DMS114 treated with DMSO at 0.1 percent for 48 hours (cell line): ENCODE measurements around the gene TCTN1.
"Not testable (repeated sequence)": the region's sequence is repeated elsewhere in the genome, so short reads cannot be mapped to it uniquely, and the experiment has no call there.

Experiments used
- DNase-seq: peaks from one replicate; lab custom pipeline; 2025; ENCODE audit not compliant: unreplicated experiment; lab: John Stamatoyannopoulos, UW

Gene TCTN1

DNA sequence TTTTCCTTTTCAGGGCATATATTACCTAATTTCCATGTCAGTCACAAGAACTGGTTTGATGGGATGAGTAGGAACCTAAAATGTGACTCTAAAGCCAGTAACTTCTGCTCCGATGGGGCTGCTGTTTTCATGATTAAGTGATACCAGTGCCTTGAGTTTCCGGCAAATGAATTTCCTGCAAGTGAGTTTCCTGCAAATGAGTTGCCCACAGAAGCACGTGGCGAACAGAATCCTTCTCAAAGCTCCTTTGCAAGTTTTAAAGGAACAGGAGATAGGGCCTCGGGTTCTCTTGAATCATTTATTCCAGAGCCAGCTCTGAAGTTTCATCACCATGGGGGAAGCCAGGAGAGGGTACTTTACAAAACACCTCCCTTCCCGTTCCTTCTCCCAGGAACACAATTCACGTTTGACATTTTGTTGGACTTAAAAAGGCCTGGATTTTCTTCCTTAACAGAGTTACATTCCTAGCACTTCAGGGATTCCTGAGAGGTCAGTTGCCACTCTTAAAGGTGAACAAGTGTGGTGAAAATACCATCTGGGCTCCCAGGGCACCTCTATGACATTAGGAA is 28.6 kb upstream of the TCTN1 start:
- no peak for DNase-seq

DNA sequence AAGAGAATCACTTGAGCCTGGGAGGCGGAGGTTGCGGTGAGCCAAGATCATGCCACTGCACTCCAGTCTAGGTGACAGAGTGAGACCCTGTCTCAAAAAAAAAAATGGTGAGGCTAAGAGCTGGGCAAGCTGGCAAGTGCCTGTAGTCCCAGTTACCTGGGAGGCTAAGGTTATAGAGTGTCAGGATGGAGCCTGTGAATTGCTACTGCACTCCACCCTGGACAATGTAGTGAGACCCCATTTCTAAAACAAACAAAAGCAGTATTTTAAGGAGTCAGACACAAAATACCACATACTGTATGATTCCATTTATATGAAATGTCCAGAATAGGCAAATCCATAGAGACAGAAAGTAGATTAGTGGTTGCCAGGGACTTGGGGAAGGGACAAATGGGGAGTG is 26.8 kb upstream of the TCTN1 start:
- not testable (repeated sequence) for DNase-seq

GRCh38 chr12:110590059-110590458 is 23.9 kb upstream of the TCTN1 start:
- no peak for DNase-seq

DNA sequence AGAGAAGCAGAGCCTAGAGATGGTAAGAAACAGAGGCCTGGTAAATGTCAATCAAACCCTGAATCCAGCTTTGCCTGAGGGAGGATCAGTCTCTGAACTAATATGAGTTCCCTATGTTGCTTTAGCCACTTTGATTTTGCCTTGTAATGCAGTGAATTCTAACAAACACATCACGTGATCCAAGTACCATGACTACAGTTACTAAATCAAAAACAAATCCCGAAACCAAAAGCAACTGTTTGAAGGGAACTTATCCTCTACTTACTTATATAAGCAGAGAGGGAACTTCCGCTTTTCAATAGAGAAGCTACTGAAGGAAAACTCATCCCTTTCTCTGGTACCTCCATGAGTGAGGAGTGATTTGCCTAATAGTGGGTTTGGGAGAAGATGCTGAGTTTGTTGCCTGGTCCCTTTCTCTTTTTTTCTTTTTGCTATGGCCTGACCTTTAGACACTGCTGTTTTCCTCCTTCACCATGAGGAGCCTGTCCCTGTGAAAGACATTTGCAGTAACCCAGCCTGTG is 23.1 kb upstream of the TCTN1 start:
- DNase-seq: no peak

GRCh38 chr12:110591451-110592051 is 22.4 kb upstream of the TCTN1 start:
- no peak for DNase-seq

DNA sequence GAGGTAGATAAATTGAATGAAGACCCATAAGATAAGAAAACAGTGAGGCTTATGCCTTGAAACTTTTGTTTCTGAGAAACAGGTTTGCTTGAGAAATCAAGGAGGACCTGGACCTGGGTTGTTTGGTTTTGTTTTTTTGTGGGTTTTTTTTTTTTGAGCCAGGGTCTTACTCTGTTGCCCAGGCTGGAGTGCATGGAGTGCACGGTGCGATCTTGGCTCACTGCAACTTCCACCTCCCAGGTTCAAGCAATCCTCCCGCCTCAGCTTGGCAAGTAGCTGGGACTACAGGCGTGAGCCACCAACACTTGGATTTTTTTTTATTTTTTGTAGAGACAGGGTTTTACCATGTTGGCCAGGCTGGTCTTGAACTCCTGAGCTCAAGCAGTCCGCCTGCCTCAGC is 21.9 kb upstream of the TCTN1 start:
- no peak for DNase-seq

DNA sequence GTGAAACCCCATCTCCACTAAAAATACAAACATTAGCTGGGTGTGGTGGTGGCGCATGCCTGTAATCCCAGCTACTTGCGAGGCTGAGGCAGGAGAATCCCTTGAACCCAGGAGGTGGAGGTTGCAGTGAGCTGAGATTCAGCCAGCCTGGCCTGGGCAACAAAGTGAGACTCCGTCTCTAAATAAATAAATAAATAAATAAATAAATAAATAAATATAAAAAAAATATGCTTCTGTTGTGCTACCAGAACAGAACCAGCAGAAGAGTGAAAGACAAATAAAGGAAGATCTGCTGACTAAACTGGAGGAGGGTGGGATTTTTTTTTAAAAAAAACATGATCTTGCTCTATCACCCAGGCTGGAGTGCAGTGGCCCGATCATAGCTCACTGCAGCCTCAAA is 21.0 kb upstream of the TCTN1 start:
- not testable (repeated sequence) for DNase-seq

GRCh38 chr12:110597885-110598284 is 16.0 kb upstream of the TCTN1 start:
- no peak for DNase-seq

- DNase-seq: no peak
Measured at GRCh38 chr12:110599334-110599733, 14.6 kb upstream of the TCTN1 start.

DNA sequence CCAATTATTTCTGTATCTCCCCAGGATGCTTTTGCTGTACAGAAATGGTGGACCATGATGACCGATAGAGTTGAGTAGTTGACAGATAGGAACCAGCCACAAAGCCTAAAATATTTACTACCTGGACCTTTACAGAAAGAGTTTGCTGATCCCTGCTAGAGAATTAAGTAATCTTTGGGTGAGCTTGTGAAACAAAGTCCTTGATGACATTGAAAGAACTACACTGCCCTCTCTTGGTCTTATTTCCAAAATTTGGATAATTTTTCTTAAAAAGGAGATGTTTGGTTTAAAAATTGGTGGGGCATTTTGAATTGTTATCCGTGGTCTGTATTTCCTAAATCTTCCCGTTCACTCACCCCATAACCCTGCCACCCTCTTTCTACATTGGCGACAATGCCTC is 13.7 kb upstream of the TCTN1 start:
- DNase-seq: peak; percentile 61

- DNase-seq: peak; percentile 52
Measured at GRCh38 chr12:110602085-110602814, 11.7 kb upstream of the TCTN1 start.

GRCh38 chr12:110606253-110606611 is 7.7 kb upstream of the TCTN1 start:
- DNase-seq: no peak

DNA sequence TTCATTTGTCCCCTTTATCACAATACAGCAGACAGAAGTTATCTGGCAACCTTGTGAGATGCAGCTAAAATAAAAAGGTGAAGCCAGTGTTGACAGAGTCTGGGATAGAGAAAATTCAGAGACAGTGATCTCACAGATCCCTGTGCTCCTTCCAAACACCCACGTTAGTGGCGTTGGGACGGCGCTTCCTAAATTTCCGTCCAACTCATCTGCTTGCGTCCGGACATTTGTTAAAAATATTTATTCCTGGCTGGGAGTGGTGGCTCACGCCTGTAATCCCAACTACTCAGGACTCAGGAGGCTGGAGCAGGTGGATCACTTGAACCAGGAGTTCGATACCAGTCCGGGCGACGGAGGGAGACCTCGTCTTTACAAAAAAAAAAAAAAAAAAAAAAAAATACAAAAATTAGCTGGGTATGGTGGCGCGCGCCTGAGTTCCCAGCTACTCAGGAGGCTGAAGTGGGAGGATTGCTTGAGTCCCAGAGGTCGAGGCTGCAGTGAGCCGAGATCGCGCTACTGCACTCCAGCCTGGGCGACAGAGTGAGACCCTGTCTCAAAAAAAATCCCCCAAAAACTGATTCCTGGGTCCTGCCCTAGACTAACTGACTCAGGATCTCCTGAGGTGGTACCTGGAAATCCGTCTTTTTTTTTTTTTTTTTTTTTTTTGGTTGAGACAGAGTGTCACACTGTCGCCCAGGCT is 708 bp upstream of the TCTN1 start:
- no peak for DNase-seq

DNA sequence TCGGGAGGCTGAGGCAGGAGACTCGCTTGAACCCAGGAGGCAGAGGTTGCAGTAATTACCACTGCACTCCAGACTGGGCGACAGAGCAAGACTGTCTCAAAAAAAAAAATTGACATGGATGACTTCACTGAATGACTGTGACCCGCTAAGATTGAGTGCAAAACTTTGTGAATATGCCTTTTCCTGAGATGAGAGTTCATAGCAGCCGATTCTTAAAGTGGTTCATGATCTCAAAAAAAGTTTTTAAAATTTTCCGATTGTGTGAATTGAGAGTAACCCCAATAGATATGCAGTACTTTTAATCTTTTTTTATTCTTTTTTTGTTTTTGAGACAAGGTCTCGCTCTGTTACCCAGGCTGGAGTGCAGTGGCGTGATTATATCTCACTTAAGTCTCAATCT is 1.2 kb downstream of the TCTN1 start:
- no peak for DNase-seq

GRCh38 chr12:110616471-110617115 is 2.7 kb downstream of the TCTN1 start:
- no peak for DNase-seq

GRCh38 chr12:110619534-110619953 is 5.6 kb downstream of the TCTN1 start:
- no peak for DNase-seq

- no peak for DNase-seq
Measured at GRCh38 chr12:110622582-110622981, 8.7 kb downstream of the TCTN1 start.

GRCh38 chr12:110627500-110628195 is 13.7 kb downstream of the TCTN1 start:
- no peak for DNase-seq

GRCh38 chr12:110635055-110635454 is 21.1 kb downstream of the TCTN1 start:
- DNase-seq: no peak

DNA sequence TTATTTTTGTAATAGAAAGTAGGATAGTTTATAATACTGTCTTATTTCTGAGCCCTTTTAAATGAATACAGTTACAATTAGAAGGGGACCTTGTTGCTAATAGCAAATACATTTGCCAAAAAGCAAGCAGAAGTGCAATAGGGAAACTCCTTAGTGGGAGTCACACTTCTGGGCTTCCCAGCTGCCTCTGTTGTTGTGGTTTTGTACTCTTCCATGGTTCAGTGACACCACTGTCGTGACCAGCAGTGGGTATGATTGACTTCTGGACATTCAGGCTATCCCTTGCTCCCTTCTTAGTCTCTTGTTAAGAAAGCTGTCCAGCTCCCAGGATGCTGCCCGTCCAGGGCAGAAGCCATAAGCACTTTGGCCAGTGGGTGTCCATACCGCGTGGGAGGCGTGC is 22.6 kb downstream of the TCTN1 start:
- no peak for DNase-seq
